ENCODE data around the gene FOXJ1.
"Not testable (repeated sequence)": the region's sequence is repeated elsewhere in the genome, so short reads cannot be mapped to it uniquely, and the experiment has no call there.

The FOXJ1 gene

GRCh38 chr17:76141212-76142038, at the start of gene FOXJ1:
FOXJ1 (minus strand) TSS chr17:76141245; CDS start chr17:76140395, 850 bp downstream.
- Histone ChIP-seq H3K27ac (ENCODE audit: low read depth, low read length) (no peak within 1 kb of the TSS), H3K9ac (ENCODE audit: low read length) (no peak within 1 kb of the TSS)

GRCh38 chr17:76189741-76190140, 48.7 kb upstream of the FOXJ1 start:
- Histone ChIP-seq H3K9ac (ENCODE audit: low read length) (no peak overlapping the region), H3K4me3 (ENCODE audit: low read length) (no peak overlapping the region), H3K27ac (ENCODE audit: low read depth, low read length) (no peak overlapping the region), H3K27me3 (ENCODE audit: control insufficient read depth, insufficient read depth, low read length) (no peaks in the 10 kb centered on the region), H3K36me3 (ENCODE audit: control insufficient read depth, insufficient read depth, low read length) (no peaks in the 10 kb centered on the region), H3K4me1 (ENCODE audit: control insufficient read depth, insufficient read depth, low read length) (no peaks in the 10 kb centered on the region)

More at GRCh38 chr17:76141212-76142038, at the start of gene FOXJ1:
- H3K27me3 ChIP-seq (ENCODE audit: control insufficient read depth, insufficient read depth, low read length) = peaks cover 18% of the 10 kb centered on the region
- H3K4me1 ChIP-seq (ENCODE audit: control insufficient read depth, insufficient read depth, low read length) = peaks cover 2% of the 10 kb centered on the region
- H3K36me3 ChIP-seq (ENCODE audit: control insufficient read depth, insufficient read depth, low read length) = no peaks in the 10 kb centered on the region
- H3K4me3 ChIP-seq (ENCODE audit: low read length) = peak within 1 kb of the TSS; percentile 56

GRCh38 chr17:76189247-76189646, 48.2 kb upstream of the FOXJ1 start:
- Histone ChIP-seq H3K4me1 (ENCODE audit: control insufficient read depth, insufficient read depth, low read length) (no peaks in the 10 kb centered on the region), H3K27me3 (ENCODE audit: control insufficient read depth, insufficient read depth, low read length) (no peaks in the 10 kb centered on the region), H3K4me3 (ENCODE audit: low read length) (no peak overlapping the region), H3K36me3 (ENCODE audit: control insufficient read depth, insufficient read depth, low read length) (no peaks in the 10 kb centered on the region), H3K27ac (ENCODE audit: low read depth, low read length) (no peak overlapping the region), H3K9ac (ENCODE audit: low read length) (no peak overlapping the region)

- Histone ChIP-seq H3K4me3 (ENCODE audit: low read length) (no peak overlapping the region), H3K36me3 (ENCODE audit: control insufficient read depth, insufficient read depth, low read length) (no peaks in the 10 kb centered on the region), H3K9ac (ENCODE audit: low read length) (no peak overlapping the region), H3K4me1 (ENCODE audit: control insufficient read depth, insufficient read depth, low read length) (no peaks in the 10 kb centered on the region), H3K27me3 (ENCODE audit: control insufficient read depth, insufficient read depth, low read length) (no peaks in the 10 kb centered on the region), H3K27ac (ENCODE audit: low read depth, low read length) (no peak overlapping the region)
Observed at GRCh38 chr17:76188213-76189016, 47.4 kb upstream of the FOXJ1 start.

GRCh38 chr17:76186774-76187173, 45.7 kb upstream of the FOXJ1 start:
- H3K4me3 ChIP-seq (ENCODE audit: low read length); H3K36me3 ChIP-seq (ENCODE audit: control insufficient read depth, insufficient read depth, low read length); H3K4me1 ChIP-seq (ENCODE audit: control insufficient read depth, insufficient read depth, low read length); H3K27me3 ChIP-seq (ENCODE audit: control insufficient read depth, insufficient read depth, low read length); H3K27ac ChIP-seq (ENCODE audit: low read depth, low read length); H3K9ac ChIP-seq (ENCODE audit: low read length): not testable (repeated sequence)

GRCh38 chr17:76184290-76184689, 43.2 kb upstream of the FOXJ1 start:
- no peaks in the 10 kb centered on the region for H3K36me3 ChIP-seq (ENCODE audit: control insufficient read depth, insufficient read depth, low read length)
- H3K4me3 ChIP-seq (ENCODE audit: low read length) = no peak overlapping the region
- H3K9ac ChIP-seq (ENCODE audit: low read length) = no peak overlapping the region
- H3K27me3 ChIP-seq (ENCODE audit: control insufficient read depth, insufficient read depth, low read length) = no peaks in the 10 kb centered on the region
- H3K27ac ChIP-seq (ENCODE audit: low read depth, low read length) = no peak overlapping the region
- H3K4me1 ChIP-seq (ENCODE audit: control insufficient read depth, insufficient read depth, low read length) = no peaks in the 10 kb centered on the region

GRCh38 chr17:76182016-76182764, 41.1 kb upstream of the FOXJ1 start:
- Histone ChIP-seq H3K4me3 (ENCODE audit: low read length) (no peak overlapping the region), H3K36me3 (ENCODE audit: control insufficient read depth, insufficient read depth, low read length) (no peaks in the 10 kb centered on the region), H3K27ac (ENCODE audit: low read depth, low read length) (no peak overlapping the region), H3K9ac (ENCODE audit: low read length) (no peak overlapping the region), H3K4me1 (ENCODE audit: control insufficient read depth, insufficient read depth, low read length) (no peaks in the 10 kb centered on the region), H3K27me3 (ENCODE audit: control insufficient read depth, insufficient read depth, low read length) (no peaks in the 10 kb centered on the region)

- H3K27me3 ChIP-seq (ENCODE audit: control insufficient read depth, insufficient read depth, low read length) = no peaks in the 10 kb centered on the region
- no peak overlapping the region for H3K27ac ChIP-seq (ENCODE audit: low read depth, low read length)
- H3K4me3 ChIP-seq (ENCODE audit: low read length) = no peak overlapping the region
- no peaks in the 10 kb centered on the region for H3K36me3 ChIP-seq (ENCODE audit: control insufficient read depth, insufficient read depth, low read length)
- no peak overlapping the region for H3K9ac ChIP-seq (ENCODE audit: low read length)
- no peaks in the 10 kb centered on the region for H3K4me1 ChIP-seq (ENCODE audit: control insufficient read depth, insufficient read depth, low read length)
Observed at GRCh38 chr17:76179496-76180467, 38.7 kb upstream of the FOXJ1 start.

- no peaks in the 10 kb centered on the region for H3K36me3 ChIP-seq (ENCODE audit: control insufficient read depth, insufficient read depth, low read length)
- H3K27ac ChIP-seq (ENCODE audit: low read depth, low read length) = no peak overlapping the region
- no peaks in the 10 kb centered on the region for H3K4me1 ChIP-seq (ENCODE audit: control insufficient read depth, insufficient read depth, low read length)
- no peaks in the 10 kb centered on the region for H3K27me3 ChIP-seq (ENCODE audit: control insufficient read depth, insufficient read depth, low read length)
- no peak overlapping the region for H3K9ac ChIP-seq (ENCODE audit: low read length)
- no peak overlapping the region for H3K4me3 ChIP-seq (ENCODE audit: low read length)
Observed at GRCh38 chr17:76178124-76178523, 37.1 kb upstream of the FOXJ1 start.

- Histone ChIP-seq H3K27ac (ENCODE audit: low read depth, low read length) (no peak overlapping the region), H3K4me3 (ENCODE audit: low read length) (no peak overlapping the region), H3K27me3 (ENCODE audit: control insufficient read depth, insufficient read depth, low read length) (no peaks in the 10 kb centered on the region), H3K36me3 (ENCODE audit: control insufficient read depth, insufficient read depth, low read length) (no peaks in the 10 kb centered on the region), H3K4me1 (ENCODE audit: control insufficient read depth, insufficient read depth, low read length) (no peaks in the 10 kb centered on the region), H3K9ac (ENCODE audit: low read length) (no peak overlapping the region)
Observed at GRCh38 chr17:76176701-76177574, 35.9 kb upstream of the FOXJ1 start.

GRCh38 chr17:76174037-76174436, 33.0 kb upstream of the FOXJ1 start:
- no peaks in the 10 kb centered on the region for H3K4me1 ChIP-seq (ENCODE audit: control insufficient read depth, insufficient read depth, low read length)
- H3K9ac ChIP-seq (ENCODE audit: low read length) = no peak overlapping the region
- no peaks in the 10 kb centered on the region for H3K27me3 ChIP-seq (ENCODE audit: control insufficient read depth, insufficient read depth, low read length)
- no peak overlapping the region for H3K27ac ChIP-seq (ENCODE audit: low read depth, low read length)
- H3K36me3 ChIP-seq (ENCODE audit: control insufficient read depth, insufficient read depth, low read length) = no peaks in the 10 kb centered on the region
- H3K4me3 ChIP-seq (ENCODE audit: low read length) = no peak overlapping the region

Measured in rectal smooth muscle tissue (tissue), 1 donor.